HG03432 (cell line): Measurements from ENCODE around the gene TBL1X.
"Not testable (repeated sequence)": the region's sequence is repeated elsewhere in the genome, so short reads cannot be mapped to it uniquely, and the experiment has no call there.

Source experiments
- ATAC-seq: cut with Tn5 transposase; IDR thresholded peaks from one replicate; pipeline ENCODE4 v1.9.1; 2021; ENCODE audit warnings: mild to moderate bottlenecking, moderate library complexity; ENCODE audit not compliant: unreplicated experiment

Gene TBL1X

DNA sequence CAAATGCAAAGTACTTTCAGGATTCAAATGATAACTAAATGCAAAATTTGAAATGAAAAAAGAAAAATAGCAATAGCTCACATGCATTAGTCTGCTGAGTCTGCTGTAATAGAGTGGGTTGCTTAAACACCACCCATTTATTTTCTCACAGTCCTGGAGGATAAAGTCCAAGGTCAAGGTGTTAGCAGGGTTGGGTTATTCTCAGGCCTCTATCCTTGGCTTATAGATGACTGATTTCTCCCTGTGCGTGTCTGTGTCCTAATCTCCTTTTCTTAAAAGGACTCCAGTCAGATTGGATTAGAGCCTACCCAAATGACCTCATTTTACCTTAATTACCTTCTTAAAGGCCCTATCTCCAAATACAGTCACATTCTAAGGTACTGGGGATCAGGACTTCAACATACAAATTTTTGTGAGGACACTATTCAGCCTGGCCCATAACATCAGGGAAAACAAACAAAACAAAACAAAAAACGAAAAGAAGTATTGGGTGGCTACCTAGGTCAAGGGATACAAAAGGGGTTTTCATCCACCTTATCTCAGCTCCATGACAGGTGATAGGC, 6.3 kb upstream of the TBL1X start:
- no peak for ATAC-seq

DNA sequence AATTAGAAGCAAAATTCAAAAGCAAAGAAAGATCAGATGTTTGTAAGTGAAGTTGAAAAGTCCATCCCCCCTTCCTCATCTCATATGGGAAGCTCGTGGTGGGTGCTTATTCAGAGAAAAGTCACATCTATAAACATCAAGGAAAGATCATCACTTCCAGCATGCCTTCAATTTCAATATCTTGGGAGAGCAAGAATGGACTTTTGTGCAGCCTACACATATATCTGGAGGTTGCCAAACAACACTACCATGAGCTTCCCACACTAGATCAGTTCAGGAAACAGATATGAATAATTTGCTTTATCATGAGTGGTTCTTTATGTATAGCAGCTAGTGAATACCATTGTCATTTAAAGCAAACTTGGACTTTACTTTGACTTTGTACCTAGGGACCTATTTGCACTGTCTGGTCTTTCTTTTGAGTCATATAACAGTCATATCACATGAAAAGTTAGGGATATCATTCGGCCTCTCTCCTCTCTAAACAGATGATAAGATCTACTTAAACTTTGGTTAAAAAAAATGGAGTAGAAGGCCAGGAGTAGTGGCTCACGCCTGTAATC, 5.6 kb upstream of the TBL1X start:
- ATAC-seq = no peak

DNA sequence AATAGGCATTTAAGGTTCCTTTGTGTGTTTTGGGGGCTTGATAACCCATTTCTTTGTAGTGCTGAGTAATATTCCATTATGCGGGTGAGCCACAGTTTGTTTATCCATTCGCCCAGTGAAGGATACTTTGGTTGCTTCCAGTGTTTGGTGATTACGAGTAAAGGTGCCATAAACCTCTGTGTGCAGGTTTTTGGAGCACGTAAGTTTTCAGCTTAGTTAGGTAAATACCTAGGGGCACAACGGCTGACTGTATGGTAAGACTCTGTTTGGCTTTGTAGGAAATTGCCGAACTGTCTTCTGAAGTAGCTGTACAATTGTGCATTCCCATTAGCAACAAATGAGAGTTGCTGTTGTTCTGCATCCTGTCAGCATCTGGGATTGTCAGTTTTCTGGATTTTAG, 3.8 kb upstream of the TBL1X start:
- ATAC-seq = no peak

DNA sequence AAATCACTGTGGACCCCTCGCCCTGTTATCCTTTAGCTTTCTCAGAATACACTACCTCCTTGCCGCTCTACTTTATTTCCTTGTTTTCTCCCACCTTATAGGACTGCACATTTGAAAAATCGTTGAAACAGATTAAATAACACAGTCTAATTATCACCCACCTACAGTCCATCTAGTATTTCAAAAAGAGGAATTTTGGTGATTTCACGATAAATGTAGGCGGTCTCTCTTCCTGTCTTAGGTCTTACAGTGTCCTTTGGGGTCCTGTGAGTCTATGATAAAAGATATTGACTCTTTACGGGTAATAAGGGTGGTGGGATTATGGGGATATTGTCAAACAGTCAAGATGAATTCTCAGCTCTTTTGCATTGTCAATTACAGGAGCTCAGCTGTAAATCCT, 2.4 kb upstream of the TBL1X start:
- ATAC-seq = no peak

DNA sequence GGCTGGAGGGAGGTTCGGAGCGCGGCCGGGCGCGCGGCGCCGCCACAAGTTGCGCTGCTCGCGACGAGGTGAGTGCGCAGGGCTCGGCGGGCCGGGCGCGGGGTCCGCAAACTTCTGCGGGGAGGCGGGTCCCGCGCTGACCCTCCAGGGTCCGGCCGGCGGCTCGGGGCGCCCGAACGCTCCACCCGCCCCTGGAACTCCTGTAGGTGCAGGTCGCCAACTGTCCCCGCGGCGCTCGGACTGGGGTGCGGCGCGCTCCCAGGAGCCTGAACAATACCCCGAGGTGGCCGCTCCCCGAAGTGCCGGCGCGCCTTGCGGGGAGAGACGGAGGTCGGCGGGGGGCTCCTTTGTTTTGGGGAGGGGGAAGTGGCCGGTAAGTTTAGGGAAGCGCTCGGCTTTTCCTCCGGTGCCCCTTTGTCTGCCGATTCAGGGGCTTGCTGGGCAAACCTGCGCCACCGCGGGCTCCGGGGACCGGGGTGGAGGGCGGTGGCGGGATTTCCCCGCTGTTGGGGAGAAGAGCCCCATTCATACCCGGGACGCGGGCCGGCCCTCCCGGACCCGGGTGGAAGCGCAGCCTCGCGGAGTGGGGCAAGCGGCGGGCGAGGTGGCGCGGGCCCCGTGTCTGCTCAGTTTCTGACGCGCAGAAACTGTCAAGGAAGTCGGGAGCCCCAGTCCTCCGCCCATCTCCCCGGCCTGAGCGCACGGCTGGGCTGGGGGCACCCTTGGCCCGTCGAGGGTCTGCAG, 694 bp downstream of the TBL1X start:
- peak; percentile 20 for ATAC-seq

DNA sequence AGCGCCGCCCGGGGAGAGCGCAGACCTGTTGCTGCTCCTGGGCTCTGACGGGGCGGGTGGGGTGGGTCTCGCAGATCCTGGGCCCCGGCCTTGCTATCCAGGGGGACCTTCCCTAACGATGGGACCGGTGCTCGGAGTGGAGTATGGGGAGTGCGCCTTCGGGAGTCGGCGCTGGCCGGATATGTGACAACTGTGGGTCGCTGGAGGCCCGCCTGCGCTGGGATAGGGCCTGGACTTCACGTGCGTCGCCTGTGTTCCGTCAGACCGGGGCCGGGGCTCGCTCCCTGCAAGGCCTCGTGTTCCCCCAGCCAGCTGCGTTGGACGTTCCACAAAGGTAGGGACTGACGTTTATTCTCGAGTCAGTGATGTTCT, 1.3 kb downstream of the TBL1X start:
- peak; percentile 12 for ATAC-seq

DNA sequence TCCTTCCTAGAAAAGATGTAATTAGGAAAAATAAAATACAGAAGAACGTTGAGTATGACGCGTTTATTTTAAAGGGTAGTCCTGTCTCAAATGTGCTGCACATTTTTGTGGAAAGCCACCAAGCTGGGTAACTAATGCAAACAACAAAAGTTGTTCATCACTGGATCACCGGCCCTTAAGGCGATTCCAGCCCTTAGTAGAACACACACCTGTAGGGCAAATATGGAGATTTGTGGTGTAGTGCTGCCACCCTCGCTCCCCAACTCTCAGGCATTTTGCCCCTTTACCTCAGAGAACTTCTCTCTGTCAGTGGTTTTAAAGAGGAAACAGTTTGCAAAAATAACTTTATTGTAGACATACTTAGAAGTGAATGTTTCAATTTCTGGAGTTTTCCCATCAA, 1.9 kb downstream of the TBL1X start:
- ATAC-seq = no peak

DNA sequence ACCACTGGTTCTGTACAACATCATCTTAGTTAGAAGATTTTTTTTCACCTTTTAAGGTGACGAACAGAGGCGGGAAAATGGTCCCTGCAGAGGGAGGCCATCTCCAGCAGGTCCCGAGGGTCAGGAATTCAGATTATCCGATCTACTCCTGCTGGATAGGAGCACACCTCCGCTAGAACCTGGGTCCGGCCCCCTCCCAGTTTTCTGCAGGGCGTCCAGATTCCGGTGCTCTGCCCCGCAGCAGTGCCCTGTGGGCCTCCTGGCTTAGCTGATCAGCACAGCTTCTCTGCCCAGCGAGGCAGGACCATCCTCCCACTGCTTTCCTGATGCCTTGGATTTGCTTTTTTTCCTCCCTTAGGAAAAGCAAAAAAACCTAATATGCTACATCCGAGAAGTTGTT, 2.3 kb downstream of the TBL1X start:
- no peak for ATAC-seq

DNA sequence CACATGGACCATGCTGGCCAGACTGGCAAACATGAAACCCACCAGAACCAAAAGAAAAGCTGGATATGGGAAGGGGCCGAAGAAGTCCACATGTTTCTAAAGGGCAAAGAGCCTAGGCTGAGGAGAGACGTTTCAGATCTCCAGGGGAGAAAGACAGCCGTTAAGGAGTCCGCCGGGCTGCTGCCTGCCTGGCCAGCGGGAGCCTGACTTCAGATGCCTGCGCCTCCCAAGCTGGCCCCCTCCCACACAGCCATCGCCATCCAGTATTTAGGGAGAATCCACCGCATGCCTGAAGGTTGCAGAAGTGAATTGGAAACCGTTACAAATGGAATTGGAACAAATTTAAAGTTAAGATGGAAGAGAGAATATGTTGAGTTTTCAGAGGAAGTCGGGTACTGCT, 2.9 kb downstream of the TBL1X start:
- ATAC-seq = no peak

DNA sequence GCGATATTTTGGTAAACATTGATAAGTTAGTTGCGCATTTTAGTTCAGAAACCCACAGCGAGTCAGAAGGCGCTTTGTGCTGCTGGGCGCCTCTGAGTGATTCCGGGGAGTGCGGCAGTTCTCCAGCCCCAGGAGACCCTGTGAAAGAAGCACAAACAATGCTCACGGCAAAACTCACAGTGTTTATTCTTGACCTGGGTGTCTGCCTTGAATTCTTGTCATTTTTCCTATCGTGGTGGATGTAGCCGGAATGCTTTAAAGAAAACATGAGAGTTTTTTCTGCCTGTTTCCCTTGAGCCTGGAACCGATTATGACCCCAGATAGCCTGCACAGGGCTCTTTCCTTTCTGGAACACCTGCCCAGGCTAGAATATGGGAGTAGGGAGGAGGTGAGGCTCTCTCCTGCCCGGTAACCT, 6.7 kb downstream of the TBL1X start:
- no peak for ATAC-seq

DNA sequence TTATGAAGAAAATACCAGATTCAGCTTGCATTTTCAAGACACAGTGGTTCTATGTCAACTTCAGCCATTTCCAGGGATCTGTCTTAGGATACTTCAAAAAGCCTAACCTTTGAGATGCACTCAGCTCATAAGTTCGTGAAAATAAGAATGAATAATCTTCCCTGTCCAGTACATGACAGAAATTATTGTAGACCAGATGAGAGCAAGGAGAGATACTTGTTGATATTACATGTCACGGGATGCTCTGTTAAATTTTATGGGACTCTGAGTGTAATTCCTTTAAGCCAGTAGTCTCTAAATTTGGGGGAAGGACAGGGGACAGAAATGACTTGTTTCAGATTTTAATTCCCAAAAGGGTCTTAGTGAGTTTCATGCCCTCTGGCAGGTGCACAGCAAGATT, 8.8 kb downstream of the TBL1X start:
- no peak for ATAC-seq

DNA sequence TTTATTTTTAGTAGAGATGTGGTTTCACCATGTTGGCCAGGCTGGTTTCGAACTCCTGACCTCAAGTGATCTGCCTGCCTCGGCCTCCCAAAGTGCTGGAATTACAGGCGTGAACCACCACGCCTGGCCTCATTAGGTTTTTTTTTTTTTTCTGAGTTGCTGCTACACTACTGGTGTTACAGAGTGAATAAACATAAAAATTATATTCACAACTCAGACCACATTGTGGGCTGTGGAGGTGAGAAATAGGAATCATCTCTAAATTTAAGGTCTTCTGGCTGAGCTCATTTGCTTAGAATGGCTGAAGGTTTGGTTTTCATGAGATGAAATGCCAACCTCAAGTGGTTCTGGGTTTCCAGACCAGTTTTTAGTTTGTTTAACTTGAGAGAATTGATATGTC, 10.6 kb downstream of the TBL1X start:
- ATAC-seq = not testable (repeated sequence)

DNA sequence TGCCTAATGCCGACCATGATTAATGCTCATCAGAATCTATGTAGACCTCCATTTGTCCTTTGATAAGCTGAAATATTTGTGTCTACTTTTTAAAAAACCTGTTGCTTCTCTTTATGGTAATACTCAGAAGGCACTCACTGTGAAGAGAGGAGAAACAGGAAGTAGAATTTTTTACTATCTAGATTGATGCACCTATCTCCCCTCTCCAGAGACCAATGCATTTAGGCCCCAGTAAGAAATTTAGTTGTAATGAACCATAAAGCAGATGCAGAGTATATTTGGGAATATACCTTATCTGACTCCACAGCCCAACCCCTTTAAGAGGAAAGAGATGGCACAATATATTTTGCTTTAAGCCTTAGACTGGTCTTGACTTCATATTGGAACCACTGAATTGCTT, 11.1 kb downstream of the TBL1X start:
- ATAC-seq = peak; percentile 55

DNA sequence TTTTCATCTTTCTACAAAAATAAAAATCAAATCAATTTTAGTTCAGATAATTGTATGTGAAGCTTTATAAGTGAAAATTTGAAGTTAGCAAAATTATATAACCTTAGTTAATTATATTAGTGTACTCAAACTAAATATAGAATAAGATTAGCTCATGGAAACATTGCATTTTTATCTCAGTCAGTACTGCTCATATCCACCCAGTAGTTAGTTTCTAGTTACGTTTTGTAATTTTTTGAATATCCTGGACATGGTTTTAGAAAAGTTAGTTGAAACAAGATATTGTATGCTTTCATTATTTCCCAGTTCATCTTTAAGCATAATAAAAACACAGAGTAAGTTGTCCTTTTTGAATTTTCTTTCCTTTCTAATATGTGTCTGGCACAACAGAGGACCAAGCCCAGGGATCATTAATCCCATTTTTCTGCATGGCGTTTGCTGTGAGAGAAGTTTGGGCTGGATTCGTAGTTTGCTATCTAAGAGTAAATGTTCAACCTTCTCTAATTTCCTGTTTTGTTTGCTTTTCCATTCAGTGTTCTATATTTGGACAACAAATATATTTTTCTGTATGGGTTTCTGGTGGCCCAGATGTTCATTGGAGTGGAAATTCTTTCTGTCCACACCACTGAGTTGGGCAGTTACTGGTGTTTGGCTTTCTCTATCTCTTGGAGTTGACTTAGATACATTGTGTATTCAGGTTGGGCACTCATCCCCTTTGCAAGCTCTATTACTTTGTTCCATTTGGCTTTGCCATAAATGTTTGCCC, 12.1 kb downstream of the TBL1X start:
- no peak for ATAC-seq

DNA sequence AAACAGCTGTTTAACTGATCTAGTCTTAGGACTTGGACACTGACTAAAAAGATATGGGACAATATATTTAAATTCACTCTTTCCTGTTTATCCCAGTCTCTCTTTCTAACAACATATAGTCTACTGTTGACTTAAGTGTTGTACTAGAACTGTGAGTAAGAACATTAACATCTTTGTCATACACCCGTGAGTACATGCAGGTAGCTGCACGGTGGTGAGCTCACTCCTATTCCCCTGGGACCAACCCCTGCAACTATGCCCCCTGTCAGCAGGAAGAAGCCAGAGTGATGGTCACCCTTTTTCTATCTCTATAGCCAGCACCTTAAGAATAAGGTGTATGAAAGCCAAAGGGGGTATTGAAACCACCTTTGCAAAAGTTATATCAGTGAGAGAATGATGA, 17.6 kb downstream of the TBL1X start:
- no peak for ATAC-seq

DNA sequence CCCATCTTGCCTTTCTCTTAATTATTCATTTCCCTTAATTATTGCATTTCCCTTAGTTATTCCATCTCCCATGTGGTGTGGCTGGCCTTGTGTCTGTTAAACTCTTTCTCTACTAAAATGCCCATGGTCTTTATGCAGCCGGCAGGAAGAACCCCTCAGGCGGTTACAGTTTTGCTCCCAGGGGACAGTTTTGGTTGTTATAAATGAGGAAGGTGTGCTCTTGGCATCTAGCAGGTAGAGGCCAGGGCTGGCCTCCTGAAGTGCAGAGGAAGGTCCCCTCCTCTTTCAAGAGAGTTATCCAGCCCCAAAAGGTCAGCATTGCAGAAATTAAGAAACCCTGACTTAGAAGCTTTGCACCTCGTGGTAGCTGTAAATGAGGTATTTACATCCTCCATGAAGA, 18.0 kb downstream of the TBL1X start:
- ATAC-seq = no peak

DNA sequence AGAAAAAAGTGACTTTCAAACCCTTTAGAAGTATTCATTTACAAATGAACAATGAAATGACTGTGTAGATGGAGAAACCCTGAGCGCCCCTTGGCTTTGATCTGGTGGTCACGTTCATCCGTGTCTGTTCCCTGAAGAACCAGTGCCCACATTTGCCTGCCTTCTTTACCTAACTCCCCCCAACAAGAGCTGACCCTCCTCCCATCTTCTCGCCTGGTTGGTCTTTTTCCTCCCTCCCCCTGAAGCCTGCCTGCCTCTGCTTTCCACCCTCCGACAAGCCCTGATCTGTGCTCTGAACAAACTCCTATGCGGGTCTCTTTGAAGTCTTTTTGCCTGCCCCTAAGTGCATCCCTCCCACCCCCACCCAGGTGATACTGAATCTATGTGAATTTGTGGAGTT, 18.5 kb downstream of the TBL1X start:
- no peak for ATAC-seq

DNA sequence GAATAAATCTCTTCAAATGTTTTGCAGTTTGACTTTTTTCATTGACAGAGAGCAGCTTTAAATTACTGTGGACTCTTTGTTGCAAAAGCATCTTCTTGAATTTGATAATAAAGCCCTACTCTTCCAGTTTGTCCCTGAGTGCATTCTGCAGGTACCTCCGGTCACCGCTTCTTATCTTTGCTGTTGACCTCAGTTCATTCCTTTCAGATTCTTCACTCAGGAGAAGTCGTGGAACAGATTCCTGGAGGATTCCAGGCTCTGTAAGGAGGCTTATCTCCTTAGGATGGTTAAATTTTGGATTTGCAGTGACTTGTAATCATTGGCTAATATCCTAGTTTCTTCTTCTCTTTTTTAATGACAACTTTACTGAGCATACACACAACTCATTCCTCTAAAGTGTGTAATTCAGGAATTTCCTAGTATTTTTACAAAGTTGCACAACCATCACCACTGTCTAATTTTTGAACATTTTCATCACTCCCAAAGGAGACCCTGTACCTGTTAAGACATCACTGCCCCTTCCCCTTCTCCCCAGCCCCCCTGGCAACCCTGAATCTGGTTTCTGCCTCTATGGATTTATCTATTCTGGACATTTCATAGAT, 22.0 kb downstream of the TBL1X start:
- ATAC-seq = no peak

DNA sequence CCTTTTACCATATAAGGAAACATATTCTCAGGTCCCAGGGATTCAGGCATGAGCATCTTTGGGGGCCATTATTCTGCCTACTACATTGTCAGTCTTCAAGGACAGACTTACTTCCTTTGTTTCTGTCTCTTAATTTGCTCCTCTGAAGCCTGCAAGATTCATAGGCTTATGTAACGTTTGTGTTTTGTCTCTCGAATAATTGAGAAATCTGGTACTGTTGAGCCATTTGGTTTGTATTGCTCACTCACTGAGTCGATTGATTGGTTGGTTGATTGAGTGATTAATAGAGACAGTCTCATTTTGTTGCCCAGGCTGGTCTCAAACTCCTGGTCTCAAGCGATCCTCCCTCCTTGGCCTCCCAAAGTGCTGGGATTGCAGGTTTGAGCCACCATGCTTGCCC, 23.7 kb downstream of the TBL1X start:
- no peak for ATAC-seq

DNA sequence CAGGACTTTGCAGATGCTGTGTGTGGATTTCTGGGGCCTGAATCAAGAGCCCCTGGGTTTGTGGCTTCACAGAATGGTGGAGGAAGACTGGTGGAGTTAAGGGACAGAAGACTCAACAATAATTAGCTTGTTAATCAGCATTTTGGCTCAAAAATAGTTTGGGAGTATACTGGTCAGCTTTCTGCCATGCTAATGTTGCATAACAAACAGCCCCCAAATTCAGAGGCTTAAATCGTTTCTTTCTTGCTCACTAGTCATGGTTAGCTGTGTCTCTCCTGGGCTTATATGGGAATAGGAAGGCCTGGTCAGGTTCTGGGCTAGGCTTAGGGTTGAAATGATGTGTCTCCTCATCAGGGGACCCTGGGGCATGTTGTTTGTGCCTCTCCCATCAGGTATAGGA, 24.4 kb downstream of the TBL1X start:
- no peak for ATAC-seq

DNA sequence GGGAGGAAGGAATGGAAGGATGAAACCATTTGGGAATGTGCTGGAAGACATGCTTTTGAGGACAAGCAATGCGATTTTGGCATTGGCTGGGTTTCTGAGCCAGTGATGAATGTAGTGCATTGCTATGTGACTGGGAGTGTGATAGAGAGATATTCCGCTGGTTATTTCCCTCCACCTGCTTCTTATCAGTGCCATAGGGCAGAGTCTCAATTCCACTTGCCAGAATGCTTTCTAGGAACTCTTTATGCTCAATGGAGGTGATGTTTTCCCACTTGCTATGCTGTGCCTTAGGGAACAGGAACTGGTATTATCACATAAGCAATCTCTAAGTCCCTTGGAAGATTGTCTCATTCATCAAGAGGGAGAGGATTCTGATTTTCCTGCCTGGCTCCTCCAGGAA, 28.0 kb downstream of the TBL1X start:
- ATAC-seq = no peak

DNA sequence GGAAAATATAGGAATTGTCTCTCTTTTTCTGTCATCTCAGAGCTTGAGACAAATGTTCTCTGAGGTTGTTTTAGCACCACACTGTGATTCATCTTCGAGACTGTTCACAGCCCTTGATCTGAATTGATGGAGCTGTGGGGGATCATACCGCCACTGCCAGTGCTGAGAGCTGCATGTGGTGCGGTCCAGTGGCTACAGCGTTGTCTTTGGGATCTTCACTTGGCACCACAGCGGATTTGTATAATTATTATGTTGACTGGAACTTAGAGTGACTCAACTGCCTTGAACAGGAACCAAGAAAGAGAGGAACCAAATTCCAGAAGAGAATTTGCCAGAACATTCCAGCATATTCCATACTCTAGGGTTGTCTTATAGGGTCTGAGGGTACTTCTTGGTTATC, 29.1 kb downstream of the TBL1X start:
- no peak for ATAC-seq
